ENCODE data around the gene ATP5F1B. TPM values are rescaled to one million over a fixed set of nuclear protein-coding genes. Genes with fewer than 3 reads are reported as not detected.
A peak's percentile ranks its signal among the peaks of the same experiment; 100 is the strongest.

ATP5F1B gene
- total and polyA plus RNA-seq, 2 of the 13 experiments (the other 11 are each of a cell fraction or from before 2014, with no cell fraction given) = 1,051 to 1,180 TPM

GRCh38 chr12:56628671-56629458 is 16.9 kb downstream of the ATP5F1B start (continued):
- TF ChIP-seq PRDM10 (CRISPR knock-in tag; IDR thresholded peaks at IDR 0.05; ENCODE audit: low read depth) = peak; percentile 32; the same call in 1 of the 2 replicates
- peak; percentile 51; the same call in 1 of the 2 replicates for TF ChIP-seq ZNF510 (CRISPR knock-in tag; IDR thresholded peaks at IDR 0.05; ENCODE audit: low read depth)
- 0 out of 2 replicates have a peak, but pooled peaks have one; percentile 13 for TF ChIP-seq ZFP82 (CRISPR knock-in tag; IDR thresholded peaks at IDR 0.05; ENCODE audit: borderline replicate concordance)
- TF ChIP-seq ELF3 (CRISPR knock-in tag; IDR thresholded peaks at IDR 0.05) = 0 out of 2 replicates have a peak, but pooled peaks have one; percentile 17
- TF ChIP-seq ISX (CRISPR knock-in tag; conservative IDR thresholded peaks at IDR 0.05) = no peak
- peak; percentile 87 for TF ChIP-seq SAP130 (CRISPR knock-in tag; IDR thresholded peaks at IDR 0.05; ENCODE audit: low read depth)
- TF ChIP-seq GABPA (IDR thresholded peaks at IDR 0.05; ENCODE audit: low read depth, low read length) = 0 out of 2 replicates have a peak, but pooled peaks have one; percentile 8
- TF ChIP-seq GABPA (CRISPR knock-in tag; IDR thresholded peaks at IDR 0.05; ENCODE audit: low read depth) = peak; percentile 69; the same call in 1 of the 2 replicates
- peak; percentile 55; the same call in 1 of the 2 replicates for TF ChIP-seq GATAD1 (CRISPR knock-in tag; IDR thresholded peaks at IDR 0.05)
- TF ChIP-seq MEIS1 (CRISPR knock-in tag; IDR thresholded peaks at IDR 0.05; ENCODE audit: borderline replicate concordance) = 0 out of 2 replicates have a peak, but pooled peaks have one; percentile 36
- peak; percentile 68; the same call in 1 of the 2 replicates for TF ChIP-seq KAT7 (CRISPR knock-in tag; IDR thresholded peaks at IDR 0.05; ENCODE audit: borderline replicate concordance)
- no peak for TF ChIP-seq SOX6 (IDR thresholded peaks at IDR 0.05)
- no peak for TF ChIP-seq SOX6 (CRISPR knock-in tag; IDR thresholded peaks at IDR 0.05)
- peak in 1 of 2 experiments; percentile 26; a peak in 2 of 4 replicates for TF ChIP-seq HMGXB4 (CRISPR knock-in tag; IDR thresholded peaks at IDR 0.05; ENCODE audit: borderline replicate concordance in 1 of 2, low read depth in 1 of 2)
- TF ChIP-seq ETV6 (CRISPR knock-in tag; conservative IDR thresholded peaks at IDR 0.05) = 0 out of 2 replicates have a peak, but pooled peaks have one; percentile 22
- 0 out of 2 replicates have a peak, but pooled peaks have one; percentile 64 for TF ChIP-seq KMT2A (CRISPR knock-in tag; IDR thresholded peaks at IDR 0.05)
- 0 out of 4 replicates have a peak, but pooled peaks of 1 of the 2 experiments have one; percentile 28 for TF ChIP-seq REST (IDR thresholded peaks at IDR 0.05; ENCODE audit: borderline replicate concordance in 1 of 2, low read depth in 1 of 2, low read length in 2 of 2)
- 0 out of 2 replicates have a peak, but pooled peaks have one; percentile 23 for TF ChIP-seq KLF6 (CRISPR knock-in tag; IDR thresholded peaks at IDR 0.05)
- TF ChIP-seq ETV5 (CRISPR knock-in tag; IDR thresholded peaks at IDR 0.05; ENCODE audit: borderline replicate concordance) = peak; percentile 46; the same call in 1 of the 2 replicates
- TF ChIP-seq POGZ (CRISPR knock-in tag; IDR thresholded peaks at IDR 0.05) = no peak

All from HepG2 (cell line).